Naive thymus-derived CD8-positive, alpha-beta T cell (primary cell): Measurements from ENCODE around the gene MASP1. TPM values are rescaled to one million over a fixed set of nuclear protein-coding genes. Genes with fewer than 3 reads are reported as not detected.
"Not testable (repeated sequence)": the region's sequence is repeated elsewhere in the genome, so short reads cannot be mapped to it uniquely, and the experiment has no call there.

Experiments
- ATAC-seq, 2 donors: fragments of 150-1000 bp; cut with Tn5 transposase in 1 of 2; sonication (Bioruptor Pico), chemical (Tn5 transposase) in 1 of 2; 1 replicate in 1 of 2; 2 replicates in 1 of 2; pipeline ENCODE4 v1.10.0; 2021; ENCODE audit warnings: mild to moderate bottlenecking in 2 of 2, moderate library complexity in 2 of 2
- POLR2A ChIA-PET: fragments of 350-600 bp; sonication (Branson Sonifier 250); formaldehyde crosslinking; loops from one replicate; lab custom pipeline; 2021; ENCODE audit warnings: antibody characterized with exemption; lab: Charles Lee
- DNase-seq, 10 donors: peaks; one replicate each; pipeline versions ENCODE4 v3.0.0 to v3.0.0-alpha.2; 2020 to 2022
- H3K27ac Mint-ChIP-seq, 10 donors: one replicate each; pipeline ENCODE4 v1.8.0; 2020 to 2022; ENCODE audit warnings: mild to moderate bottlenecking in 10 of 10, mixed read lengths in 10 of 10, moderate library complexity in 4 of 10, inconsistent platforms in 1 of 10
- H3K27me3 Mint-ChIP-seq, 5 donors: one replicate each; pipeline ENCODE4 v1.8.0; 2021 to 2022; ENCODE audit warnings: mixed read lengths in 5 of 5
- H3K36me3 Mint-ChIP-seq, 3 donors: one replicate each; pipeline ENCODE4 v1.8.0; 2020 to 2022; ENCODE audit warnings: mixed read lengths in 3 of 3, mild to moderate bottlenecking in 2 of 3, inconsistent platforms in 1 of 3
- H3K4me1 Mint-ChIP-seq, 4 donors: one replicate each; pipeline ENCODE4 v1.8.0; 2021 to 2022; ENCODE audit warnings: mixed read lengths in 4 of 4
- H3K4me3 Mint-ChIP-seq, 10 donors: one replicate each; pipeline ENCODE4 v1.8.0; 2020 to 2022; ENCODE audit warnings: mild to moderate bottlenecking in 10 of 10, mixed read lengths in 10 of 10, moderate library complexity in 6 of 10, inconsistent platforms in 1 of 10
- H3K9me3 Mint-ChIP-seq, 9 donors: one replicate each; pipeline ENCODE4 v1.8.0; 2020 to 2022; ENCODE audit warnings: mixed read lengths in 9 of 9, mild to moderate bottlenecking in 3 of 9, inconsistent platforms in 1 of 9, moderate library complexity in 1 of 9
- polyA plus RNA-seq, 3 donors: library from polyadenylated mRNA; unstranded; fragments of 300-500 nt; fragmentation: Illumina TruSeq; gene quantifications; one replicate each; pipeline ENCODE4 v1.2.3, GENCODE V29; 2021
- total RNA-seq, 8 experiments: library from RNA in 2 of 8; stranded (reverse) in 2 of 8; gene quantifications; one replicate each; pipeline ENCODE4 v1.2.3 and lab custom pipeline; 2021 to 2026

Gene MASP1
- total and polyA plus RNA-seq, 5 experiments from 2014 or later = not detected

GRCh38 chr3:187207624-187208023 lies 83.9 kb downstream of the MASP1 start:
- H3K9me3 Mint-ChIP-seq = no peaks in the 10 kb centered on the region
- H3K27ac Mint-ChIP-seq = no peak overlapping the region
- no peaks in the 10 kb centered on the region for H3K36me3 Mint-ChIP-seq
- H3K27me3 Mint-ChIP-seq = peaks cover 8 to 17% (median 14%) of the 10 kb centered on the region in 5 donors
- POLR2A ChIA-PET = no interaction called here
- H3K4me1 Mint-ChIP-seq = no peaks in the 10 kb centered on the region
- no peak for DNase-seq
- ATAC-seq = no peak
- H3K4me3 Mint-ChIP-seq = no peak overlapping the region

GRCh38 chr3:187207062-187207461 lies 84.5 kb downstream of the MASP1 start:
- H3K27me3 Mint-ChIP-seq = peaks cover 8 to 19% (median 14%) of the 10 kb centered on the region in 5 donors
- H3K4me1 Mint-ChIP-seq = no peaks in the 10 kb centered on the region
- H3K4me3 Mint-ChIP-seq = no peak overlapping the region
- no peak overlapping the region for H3K27ac Mint-ChIP-seq
- H3K9me3 Mint-ChIP-seq = no peaks in the 10 kb centered on the region
- POLR2A ChIA-PET = no interaction called here
- ATAC-seq (no peak), DNase-seq (no peak)
- H3K36me3 Mint-ChIP-seq = no peaks in the 10 kb centered on the region

GRCh38 chr3:187205683-187206082 lies 85.9 kb downstream of the MASP1 start:
- ATAC-seq (no peak), DNase-seq (no peak)
- no peak overlapping the region for H3K27ac Mint-ChIP-seq
- POLR2A ChIA-PET = no interaction called here
- H3K36me3 Mint-ChIP-seq = no peaks in the 10 kb centered on the region
- H3K4me1 Mint-ChIP-seq = no peaks in the 10 kb centered on the region
- no peaks in the 10 kb centered on the region for H3K9me3 Mint-ChIP-seq
- no peak overlapping the region for H3K4me3 Mint-ChIP-seq
- H3K27me3 Mint-ChIP-seq = peaks cover 8 to 17% (median 14%) of the 10 kb centered on the region in 5 donors

GRCh38 chr3:187199463-187200050 lies 92.0 kb downstream of the MASP1 start:
- POLR2A ChIA-PET, H3K4me3 Mint-ChIP-seq, H3K36me3 Mint-ChIP-seq, H3K27ac Mint-ChIP-seq, DNase-seq, H3K9me3 Mint-ChIP-seq, ATAC-seq, H3K4me1 Mint-ChIP-seq: not testable (repeated sequence)
- H3K27me3 Mint-ChIP-seq = peaks cover 6 to 16% (median 12%) of the 10 kb centered on the region in 5 donors

- Mint-ChIP-seq H3K4me3 (no peak overlapping the region), H3K27ac (peak overlapping the region in 1 of 10 donors; percentile 36), H3K27me3 (peaks cover 6 to 16% (median 10%) of the 10 kb centered on the region in 5 donors), H3K36me3 (no peaks in the 10 kb centered on the region), H3K4me1 (no peaks in the 10 kb centered on the region), H3K9me3 (no peaks in the 10 kb centered on the region)
- no peak for ATAC-seq
- no peak for DNase-seq
- POLR2A ChIA-PET = no interaction called here
Observed at GRCh38 chr3:187198490-187198889, 93.0 kb downstream of the MASP1 start.

GRCh38 chr3:187197335-187197649 lies 94.2 kb downstream of the MASP1 start, which contains the start of gene RTP1:
Gene RTP1 (plus strand): TSS chr3:187197486. CDS start chr3:187197516, 30 bp downstream.
- peaks cover 5 to 16% (median 12%) of the 10 kb centered on the region in 5 donors for H3K27me3 Mint-ChIP-seq
- H3K4me3 Mint-ChIP-seq = no peak within 1 kb of the TSS
- no peak for DNase-seq
- H3K36me3 Mint-ChIP-seq = no peaks in the 10 kb centered on the region
- POLR2A ChIA-PET = no interaction called here
- no peak for ATAC-seq
- no peaks in the 10 kb centered on the region for H3K4me1 Mint-ChIP-seq
- no peaks in the 10 kb centered on the region for H3K9me3 Mint-ChIP-seq
- H3K27ac Mint-ChIP-seq = peak within 1 kb of the TSS in 2 of 10 donors; percentile 36 to 48

- ATAC-seq (no peak), DNase-seq (no peak)
- Mint-ChIP-seq H3K9me3 (no peaks in the 10 kb centered on the region), H3K27me3 (peaks cover 5 to 17% (median 14%) of the 10 kb centered on the region in 5 donors), H3K4me1 (no peaks in the 10 kb centered on the region), H3K36me3 (no peaks in the 10 kb centered on the region), H3K4me3 (no peak overlapping the region), H3K27ac (no peak overlapping the region)
- POLR2A ChIA-PET = no interaction called here
Observed at GRCh38 chr3:187196573-187197334, 94.8 kb downstream of the MASP1 start.

- Mint-ChIP-seq H3K4me3 (no peak overlapping the region), H3K9me3 (peaks cover 0 to 7% (median under 1%) of the 10 kb centered on the region in 9 donors), H3K36me3 (peaks cover 0 to 4% (median 0%) of the 10 kb centered on the region in 3 donors), H3K27me3 (peaks cover 14 to 46% (median 30%) of the 10 kb centered on the region in 5 donors), H3K4me1 (peaks cover 0 to 4% (median 0%) of the 10 kb centered on the region in 4 donors), H3K27ac (no peak overlapping the region)
- ATAC-seq (no peak), DNase-seq (no peak)
- POLR2A ChIA-PET = interaction anchor here (0.6 kb wide), 1 partner anchor 33 kb away, joined by 3 read pairs; no protein-coding TSS in a partner anchor
Observed at GRCh38 chr3:187193181-187193580, 98.4 kb downstream of the MASP1 start.

GRCh38 chr3:187191271-187191670 lies 100.3 kb downstream of the MASP1 start:
- POLR2A ChIA-PET = no interaction called here
- Mint-ChIP-seq H3K36me3 (peaks cover 0 to 9% (median 0%) of the 10 kb centered on the region in 3 donors), H3K4me1 (peaks cover 0 to 4% (median 0%) of the 10 kb centered on the region in 4 donors), H3K9me3 (peaks cover 0 to 12% (median 2%) of the 10 kb centered on the region in 9 donors), H3K4me3 (no peak overlapping the region), H3K27me3 (peaks cover 18 to 54% (median 30%) of the 10 kb centered on the region in 5 donors), H3K27ac (no peak overlapping the region)
- ATAC-seq (no peak), DNase-seq (no peak)

- Mint-ChIP-seq H3K27ac (no peak overlapping the region), H3K4me3 (no peak overlapping the region), H3K4me1 (peaks cover 0 to 4% (median 0%) of the 10 kb centered on the region in 4 donors), H3K36me3 (peaks cover 0 to 9% (median 0%) of the 10 kb centered on the region in 3 donors), H3K9me3 (peaks cover 0 to 12% (median 2%) of the 10 kb centered on the region in 9 donors), H3K27me3 (peaks cover 13 to 46% (median 25%) of the 10 kb centered on the region in 5 donors)
- ATAC-seq (no peak), DNase-seq (no peak)
- POLR2A ChIA-PET = no interaction called here
Observed at GRCh38 chr3:187188931-187189330, 102.6 kb downstream of the MASP1 start.

- POLR2A ChIA-PET = no interaction called here
- DNase-seq (no peak), ATAC-seq (no peak)
- no peak overlapping the region for H3K27ac Mint-ChIP-seq
- peaks cover 13 to 42% (median 21%) of the 10 kb centered on the region in 5 donors for H3K27me3 Mint-ChIP-seq
- H3K9me3 Mint-ChIP-seq = peaks cover 0 to 12% (median 2%) of the 10 kb centered on the region in 9 donors
- H3K4me1 Mint-ChIP-seq = peaks cover 0 to 4% (median 0%) of the 10 kb centered on the region in 4 donors
- no peak overlapping the region for H3K4me3 Mint-ChIP-seq
- peaks cover 0 to 9% (median 0%) of the 10 kb centered on the region in 3 donors for H3K36me3 Mint-ChIP-seq
Observed at GRCh38 chr3:187186801-187187421, 104.6 kb downstream of the MASP1 start.

- H3K4me3 Mint-ChIP-seq = no peak overlapping the region
- POLR2A ChIA-PET = no interaction called here
- H3K9me3 Mint-ChIP-seq = peaks cover 0 to 12% (median 2%) of the 10 kb centered on the region in 9 donors
- H3K4me1 Mint-ChIP-seq = peaks cover 0 to 4% (median 0%) of the 10 kb centered on the region in 4 donors
- no peak overlapping the region for H3K27ac Mint-ChIP-seq
- DNase-seq (no peak), ATAC-seq (no peak)
- peaks cover 13 to 37% (median 16%) of the 10 kb centered on the region in 5 donors for H3K27me3 Mint-ChIP-seq
- peaks cover 0 to 9% (median 0%) of the 10 kb centered on the region in 3 donors for H3K36me3 Mint-ChIP-seq
Observed at GRCh38 chr3:187186375-187186774, 105.2 kb downstream of the MASP1 start.

- H3K27ac Mint-ChIP-seq = no peak overlapping the region
Observed at GRCh38 chr3:187185759-187186158, 105.8 kb downstream of the MASP1 start.

More at GRCh38 chr3:187185759-187186158, 105.8 kb downstream of the MASP1 start:
- POLR2A ChIA-PET = no interaction called here
- ATAC-seq (no peak), DNase-seq (no peak)
- Mint-ChIP-seq H3K27me3 (peaks cover 8 to 31% (median 10%) of the 10 kb centered on the region in 5 donors), H3K9me3 (peaks cover 0 to 12% (median 2%) of the 10 kb centered on the region in 9 donors), H3K4me3 (no peak overlapping the region), H3K36me3 (peaks cover 0 to 9% (median 0%) of the 10 kb centered on the region in 3 donors), H3K4me1 (peaks cover 0 to 4% (median 0%) of the 10 kb centered on the region in 4 donors)
